ENCODE results near the gene HDAC4. TPM values are rescaled to one million over a fixed set of nuclear protein-coding genes. Genes with fewer than 3 reads are reported as not detected.

The HDAC4 gene
- total and polyA plus RNA-seq, 4 donors: 2.9 to 37.2 (median 4.4) TPM

- H3K27me3 ChIP-seq (ENCODE audit: control insufficient read depth in 4 of 4, insufficient read depth in 4 of 4, low read length in 3 of 4): no peaks in the 10 kb centered on the region
- H3K27ac ChIP-seq (ENCODE audit: low read depth in 1 of 2, low read length in 2 of 2): no peak overlapping the region
- WGBS: 74% methylated on average over 11 of the region's 11 CpGs
- H3K36me3 ChIP-seq (ENCODE audit: control insufficient read depth in 4 of 4, insufficient read depth in 3 of 4, low read depth in 1 of 4, low read length in 3 of 4): peaks cover 3 to 36% (median 14%) of the 10 kb centered on the region in 4 donors
- no peak for DNase-seq (ENCODE audit: low spot score)
- H3K4me3 ChIP-seq (ENCODE audit: low read depth in 1 of 3, low read length in 3 of 3): no peak overlapping the region
- no peaks in the 10 kb centered on the region for H3K9me3 ChIP-seq (ENCODE audit: control insufficient read depth in 4 of 4, low read length in 3 of 4)
- peak; percentile 5 for TF ChIP-seq CTCF (IDR thresholded peaks at IDR 0.05; ENCODE audit: low read depth, low read length, missing input control)
- no peak for TF ChIP-seq FOXA1 (IDR thresholded peaks at IDR 0.05)
- peak in 1 of 2 donors; percentile 63 for TF ChIP-seq RAD21 (IDR thresholded peaks at IDR 0.05)
- peaks cover 1 to 4% (median 2%) of the 10 kb centered on the region in 4 donors for H3K4me1 ChIP-seq (ENCODE audit: control insufficient read depth in 4 of 4, insufficient read depth in 4 of 4, low read length in 3 of 4)
- no peak overlapping the region for H3K9ac ChIP-seq (ENCODE audit: low read depth in 1 of 2, low read length in 2 of 2)
Observed at GRCh38 chr2:239106314-239106908, 294.4 kb downstream of the HDAC4 start.

GRCh38 chr2:239105234-239105633 lies 295.6 kb downstream of the HDAC4 start:
- no peaks in the 10 kb centered on the region for H3K27me3 ChIP-seq (ENCODE audit: control insufficient read depth in 4 of 4, insufficient read depth in 4 of 4, low read length in 3 of 4)
- peaks cover 3 to 47% (median 14%) of the 10 kb centered on the region in 4 donors for H3K36me3 ChIP-seq (ENCODE audit: control insufficient read depth in 4 of 4, insufficient read depth in 3 of 4, low read depth in 1 of 4, low read length in 3 of 4)
- no peak overlapping the region for H3K27ac ChIP-seq (ENCODE audit: low read depth in 1 of 2, low read length in 2 of 2)
- WGBS: 92% methylated on average over 12 of the region's 12 CpGs
- no peak for DNase-seq (ENCODE audit: low spot score)
- no peak overlapping the region for H3K9ac ChIP-seq (ENCODE audit: low read depth in 1 of 2, low read length in 2 of 2)
- no peak overlapping the region for H3K4me3 ChIP-seq (ENCODE audit: low read depth in 1 of 3, low read length in 3 of 3)
- H3K4me1 ChIP-seq (ENCODE audit: control insufficient read depth in 4 of 4, insufficient read depth in 4 of 4, low read length in 3 of 4): peaks cover 1 to 4% (median 2%) of the 10 kb centered on the region in 4 donors
- TF ChIP-seq FOXA1 (IDR thresholded peaks at IDR 0.05): no peak
- no peaks in the 10 kb centered on the region for H3K9me3 ChIP-seq (ENCODE audit: control insufficient read depth in 4 of 4, low read length in 3 of 4)

GRCh38 chr2:239104800-239105199 lies 296.0 kb downstream of the HDAC4 start:
- H3K27ac ChIP-seq (ENCODE audit: low read depth in 1 of 2, low read length in 2 of 2): no peak overlapping the region
- whole genome bisulfite sequencing: 97% methylated on average over 17 of the region's 17 CpGs
- no peaks in the 10 kb centered on the region for H3K27me3 ChIP-seq (ENCODE audit: control insufficient read depth in 4 of 4, insufficient read depth in 4 of 4, low read length in 3 of 4)
- H3K9ac ChIP-seq (ENCODE audit: low read depth in 1 of 2, low read length in 2 of 2): no peak overlapping the region
- no peak overlapping the region for H3K4me3 ChIP-seq (ENCODE audit: low read depth in 1 of 3, low read length in 3 of 3)
- no peaks in the 10 kb centered on the region for H3K9me3 ChIP-seq (ENCODE audit: control insufficient read depth in 4 of 4, low read length in 3 of 4)
- TF ChIP-seq GABPA (IDR thresholded peaks at IDR 0.05 in 1 of 2, conservative IDR thresholded peaks at IDR 0.05 in 1 of 2) (no peak), EGR1 (IDR thresholded peaks at IDR 0.05; ENCODE audit: low read depth in 2 of 2) (no peak)
- peaks cover 3 to 50% (median 16%) of the 10 kb centered on the region in 4 donors for H3K36me3 ChIP-seq (ENCODE audit: control insufficient read depth in 4 of 4, insufficient read depth in 3 of 4, low read depth in 1 of 4, low read length in 3 of 4)
- H3K4me1 ChIP-seq (ENCODE audit: control insufficient read depth in 4 of 4, insufficient read depth in 4 of 4, low read length in 3 of 4): peaks cover 1 to 3% (median 2%) of the 10 kb centered on the region in 4 donors
- no peak for DNase-seq (ENCODE audit: low spot score)

DNA sequence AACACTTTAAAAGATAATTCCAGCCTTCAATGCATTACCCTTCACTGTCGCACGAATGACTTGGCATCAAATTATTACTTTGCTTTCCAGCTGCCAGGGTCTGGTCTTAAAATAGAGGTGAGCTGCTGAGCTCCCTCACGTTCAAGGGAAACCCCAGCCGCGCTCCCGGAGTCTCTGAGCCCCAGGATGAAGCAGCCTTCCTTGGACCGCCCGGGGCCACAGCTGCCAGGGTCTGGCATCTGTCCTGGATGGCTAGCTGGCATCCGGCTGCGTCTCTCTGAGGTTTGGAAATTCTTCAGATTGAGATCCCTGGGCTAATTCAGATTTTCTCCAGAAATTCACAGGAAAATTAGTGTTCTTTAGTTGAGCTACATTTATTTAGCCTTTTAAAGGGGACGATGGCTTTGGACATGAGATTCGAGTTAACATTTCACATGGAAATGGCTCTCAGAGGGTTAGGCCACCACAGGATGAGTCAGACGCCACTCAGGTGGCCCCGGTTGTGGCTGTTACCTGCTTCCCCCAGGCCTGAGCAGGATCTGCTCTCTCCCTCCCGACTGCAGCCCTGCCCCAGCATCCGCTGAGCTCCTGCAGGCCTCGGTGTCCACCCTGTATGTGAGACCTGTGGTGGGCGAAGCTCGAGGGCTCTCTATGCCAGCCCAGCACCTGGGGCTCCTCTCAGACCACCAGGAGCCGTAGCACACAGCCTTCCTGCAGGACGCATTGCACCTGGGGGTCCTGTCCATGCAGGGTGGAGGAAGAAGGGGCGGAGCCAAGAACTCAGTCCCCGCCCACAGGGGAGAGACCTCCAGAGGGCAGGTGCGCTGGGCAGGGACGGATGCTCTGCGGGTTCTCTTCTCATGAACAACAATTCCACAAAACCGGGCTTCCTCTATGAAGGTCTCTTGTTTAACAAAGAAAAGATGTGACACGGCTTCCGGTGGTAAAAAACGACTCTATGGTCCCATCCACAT lies 297.4 kb downstream of the HDAC4 start:
- no peak overlapping the region for H3K27ac ChIP-seq (ENCODE audit: low read depth in 1 of 2, low read length in 2 of 2)
- H3K27me3 ChIP-seq (ENCODE audit: control insufficient read depth in 4 of 4, insufficient read depth in 4 of 4, low read length in 3 of 4): no peaks in the 10 kb centered on the region
- 96% methylated on average over 30 of the region's 30 CpGs for WGBS
- H3K4me1 ChIP-seq (ENCODE audit: control insufficient read depth in 4 of 4, insufficient read depth in 4 of 4, low read length in 3 of 4): no peaks in the 10 kb centered on the region
- DNase-seq (ENCODE audit: low spot score): no peak
- H3K36me3 ChIP-seq (ENCODE audit: control insufficient read depth in 4 of 4, insufficient read depth in 3 of 4, low read depth in 1 of 4, low read length in 3 of 4): peaks cover 6 to 58% (median 16%) of the 10 kb centered on the region in 4 donors
- H3K9ac ChIP-seq (ENCODE audit: low read depth in 1 of 2, low read length in 2 of 2): no peak overlapping the region
- H3K4me3 ChIP-seq (ENCODE audit: low read depth in 1 of 3, low read length in 3 of 3): no peak overlapping the region
- H3K9me3 ChIP-seq (ENCODE audit: control insufficient read depth in 4 of 4, low read length in 3 of 4): no peaks in the 10 kb centered on the region
- no peak for TF ChIP-seq GABPA (IDR thresholded peaks at IDR 0.05 in 1 of 2, conservative IDR thresholded peaks at IDR 0.05 in 1 of 2)
- TF ChIP-seq JUND (IDR thresholded peaks at IDR 0.05): no peak
- TF ChIP-seq ATF3 (IDR thresholded peaks at IDR 0.05): no peak
- TF ChIP-seq RAD21 (IDR thresholded peaks at IDR 0.05): no peak
- TF ChIP-seq HNF4A (conservative IDR thresholded peaks at IDR 0.05): no peak
- no peak for TF ChIP-seq MAX (IDR thresholded peaks at IDR 0.05)
- no peak for TF ChIP-seq TAF1 (conservative IDR thresholded peaks at IDR 0.05)
- no peak for TF ChIP-seq NR2F2 (IDR thresholded peaks at IDR 0.05)
- TF ChIP-seq RXRA (IDR thresholded peaks at IDR 0.05): no peak
- TF ChIP-seq FOXA1 (IDR thresholded peaks at IDR 0.05): no peak
- no peak for TF ChIP-seq HNF4G (IDR thresholded peaks at IDR 0.05)
- TF ChIP-seq REST (IDR thresholded peaks at IDR 0.05): no peak
- no peak for TF ChIP-seq YY1 (IDR thresholded peaks at IDR 0.05)
- TF ChIP-seq FOXA2 (IDR thresholded peaks at IDR 0.05): no peak
